B cell (primary cell): Measurements from ENCODE around the gene OR2A12. TPM values are rescaled to one million over a fixed set of nuclear protein-coding genes. Genes with fewer than 3 reads are reported as not detected.
"Not testable (repeated sequence)": the region's sequence is repeated elsewhere in the genome, so short reads cannot be mapped to it uniquely, and the experiment has no call there.

ENCODE experiments used
- ATAC-seq: fragments of 200-7000 bp; cut with Tn5 transposase; one replicate; pipeline ENCODE4 v1.10.0; 2021; ENCODE audit warnings: low read depth, mild to moderate bottlenecking, moderate number of reproducible peaks, moderate library complexity
- CTCF ChIA-PET: fragments of 350-600 bp; sonication (Branson Sonifier 250); formaldehyde crosslinking; loops from one replicate; lab custom pipeline; 2021; ENCODE audit warnings: antibody characterized with exemption, inconsistent platforms; lab: Charles Lee
- POLR2A ChIA-PET: fragments of 350-600 bp; sonication (Branson Sonifier 250); formaldehyde crosslinking; loops from one replicate; lab custom pipeline; 2021; ENCODE audit warnings: antibody characterized with exemption; lab: Charles Lee
- DNase-seq: peaks from one replicate; pipeline ENCODE4 v3.0.0; 2013
- H2AFZ ChIP-seq: 2 replicates; pipeline ENCODE4 v1.6.1; 2012; ENCODE audit warnings: mild to moderate bottlenecking, low read depth, low read length; ENCODE audit not compliant: insufficient read depth, poor library complexity, severe bottlenecking
- H3K27ac ChIP-seq, 2 donors: 1 replicate in 1 of 2; 2 replicates in 1 of 2; pipeline ENCODE4 v1.5.1; 2012 to 2013; ENCODE audit warnings: low read length in 2 of 2, mild to moderate bottlenecking in 2 of 2, moderate library complexity in 1 of 2
- H3K27me3 ChIP-seq, 4 experiments: fragments of 200-600 bp in 1 of 4; sonication (generic) in 1 of 4; replicated peaks in 1 of 4; 1 replicate in 2 of 4; 2 replicates in 2 of 4; pipeline versions ENCODE4 v1.6.1 to v1.7.0; 2013 to 2016; ENCODE audit warnings: low read length in 3 of 4, mild to moderate bottlenecking in 2 of 4, mixed read lengths in 1 of 4, moderate library complexity in 1 of 4; ENCODE audit not compliant: insufficient read depth in 4 of 4, control insufficient read depth in 3 of 4; ENCODE audit errors: control extremely low read depth in 1 of 4
- H3K36me3 ChIP-seq, 2 experiments: replicated peaks in 1 of 2; 1 replicate in 1 of 2; 2 replicates in 1 of 2; pipeline versions ENCODE4 v1.6.1 to v1.7.1; 2013; ENCODE audit warnings: low read length in 1 of 2; ENCODE audit not compliant: insufficient read depth in 2 of 2, control insufficient read depth in 1 of 2; ENCODE audit errors: control extremely low read depth in 1 of 2, extremely low read depth in 1 of 2
- H3K4me1 ChIP-seq, 2 donors: fragments of 200-600 bp in 1 of 2; sonication (generic) in 1 of 2; 1 replicate in 1 of 2; 2 replicates in 1 of 2; pipeline versions ENCODE4 v1.5.1 to v1.6.1; 2013 to 2017; ENCODE audit warnings: low read length in 2 of 2; ENCODE audit not compliant: control insufficient read depth in 2 of 2, insufficient read depth in 2 of 2
- H3K4me2 ChIP-seq: replicated peaks from 2 replicates; pipeline ENCODE3; 2012; ENCODE audit warnings: mild to moderate bottlenecking, low read depth, low read length; ENCODE audit not compliant: poor library complexity, severe bottlenecking
- H3K4me3 ChIP-seq, 5 experiments: fragments of 200-600 bp in 1 of 5; sonication (generic) in 1 of 5; 1 replicate in 3 of 5; 2 replicates in 2 of 5; pipeline versions ENCODE4 v1.5.1 to v1.7.0; 2011 to 2016; ENCODE audit warnings: low read length in 4 of 5, mild to moderate bottlenecking in 4 of 5, low read depth in 2 of 5, control low read depth in 1 of 5, moderate library complexity in 1 of 5; ENCODE audit not compliant: insufficient read depth in 1 of 5; ENCODE audit errors: control extremely low read depth in 1 of 5, extremely low read depth in 1 of 5
- H3K79me2 ChIP-seq: fragments of 200-600 bp; sonication (generic); one replicate; pipeline ENCODE4 v1.6.0; 2016; ENCODE audit warnings: low read length; ENCODE audit not compliant: control insufficient read depth, insufficient read depth
- H3K9ac ChIP-seq: fragments of 200-600 bp; sonication (generic); 2 replicates; pipeline ENCODE4 v1.6.1; 2017; ENCODE audit warnings: mild to moderate bottlenecking, low read length, moderate library complexity
- H3K9me3 ChIP-seq, 3 donors: one replicate each; pipeline versions ENCODE4 v1.6.1 to v1.7.1; 2013; ENCODE audit warnings: low read length in 2 of 3; ENCODE audit not compliant: control insufficient read depth in 2 of 3, insufficient read depth in 1 of 3; ENCODE audit errors: control extremely low read depth in 1 of 3
- H4K20me1 ChIP-seq: 2 replicates; pipeline ENCODE4 v1.6.0; 2012; ENCODE audit warnings: mild to moderate bottlenecking, low read length; ENCODE audit not compliant: insufficient read depth, control insufficient read depth, poor library complexity, severe bottlenecking
- H3K27ac Mint-ChIP-seq: one replicate; pipeline ENCODE4 v1.8.0; 2021; ENCODE audit warnings: mixed read lengths
- H3K27me3 Mint-ChIP-seq: one replicate; pipeline ENCODE4 v1.8.0; 2021; ENCODE audit warnings: mixed read lengths
- H3K4me1 Mint-ChIP-seq: one replicate; pipeline ENCODE4 v1.8.0; 2021; ENCODE audit warnings: mixed read lengths
- H3K4me3 Mint-ChIP-seq: one replicate; pipeline ENCODE4 v1.8.0; 2021; ENCODE audit warnings: mixed read lengths
- H3K9me3 Mint-ChIP-seq: one replicate; pipeline ENCODE4 v1.8.0; 2022; ENCODE audit warnings: mixed read lengths; ENCODE audit not compliant: insufficient read depth
- EZH2 ChIP-seq: IDR thresholded peaks from 2 replicates; pipeline ENCODE4 v1.6.1; 2012; ENCODE audit warnings: borderline replicate concordance, low read depth, mild to moderate bottlenecking, moderate library complexity, low read length; ENCODE audit not compliant: insufficient read depth, poor library complexity, severe bottlenecking
- WGBS: methylation state at CpG from one replicate; pipeline ENCODE4 v1.1.5; 2013; ENCODE audit warnings: missing lambda C conversion rate; ENCODE audit not compliant: insufficient coverage; 5-methylcytosine and 5-hydroxymethylcytosine counted together
- intact Hi-C: fragments of 100-400 bp; cut with micrococcal nuclease; formaldehyde crosslinking; loops from one replicate; pipeline ENCODE4 v1.10.0; 2022
- polyA plus RNA-seq: library from polyadenylated mRNA; depleted of rRNA; stranded (reverse); fragments of >200 nt; gene quantifications from 2 replicates; pipeline ENCODE4 v1.2.3, GENCODE V29; 2012
- total RNA-seq, 2 donors: library from RNA; stranded (reverse); fragments of 120-200 nt in 1 of 2; gene quantifications; 1 replicate in 1 of 2; 2 replicates in 1 of 2; pipeline versions ENCODE4 v1.2.3 to v1.2.4, GENCODE V29; 2013 to 2022
- TF ChIP-seq, protein P1 (sequence below): fragments of 200-600 bp; IDR thresholded peaks from one replicate; pipeline ENCODE4 v1.8.0; 2022; ENCODE audit warnings: antibody characterized with exemption, mild to moderate bottlenecking

OR2A12 gene
- total and polyA plus RNA-seq, 2 donors (not counting 1 experiment from before 2014, with no cell fraction given), result not detected

DNA sequence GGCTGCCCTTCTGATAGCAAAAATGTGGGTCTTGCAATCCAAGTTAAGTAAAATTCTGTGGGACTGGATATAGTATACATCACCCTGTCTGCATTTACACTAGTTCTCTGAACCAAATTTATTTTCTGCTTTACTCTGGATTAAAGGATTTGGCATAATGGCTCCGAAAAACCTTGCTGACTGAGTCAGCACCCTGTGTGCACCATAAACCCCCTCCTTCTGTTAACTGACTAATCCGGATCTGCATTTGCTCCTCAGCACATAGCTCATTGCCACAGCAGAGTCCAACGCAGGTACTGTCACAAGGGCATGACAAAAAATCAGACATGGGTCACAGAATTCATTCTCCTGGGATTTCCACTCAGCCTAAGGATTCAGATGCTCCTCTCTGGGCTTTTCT is 36.0 kb upstream of the OR2A12 start:
- no peaks in the 10 kb centered on the region for H3K4me1 ChIP-seq
- H2AFZ ChIP-seq, result no peak overlapping the region
- H4K20me1 ChIP-seq, result no peaks in the 10 kb centered on the region
- peaks cover 0 to 4% (median 0%) of the 10 kb centered on the region in 4 experiments for H3K27me3 ChIP-seq
- no peaks in the 10 kb centered on the region for H3K9me3 ChIP-seq
- no peaks in the 10 kb centered on the region for H3K9me3 Mint-ChIP-seq
- ATAC-seq (no peak), DNase-seq (no peak)
- H3K4me2 ChIP-seq, result no peak overlapping the region
- ChIA-PET CTCF (no interaction called here), POLR2A (no interaction called here)
- H3K4me1 Mint-ChIP-seq, result no peaks in the 10 kb centered on the region
- peaks cover 6% of the 10 kb centered on the region for H3K27me3 Mint-ChIP-seq
- no peak overlapping the region for H3K4me3 ChIP-seq
- H3K27ac Mint-ChIP-seq, result no peak overlapping the region
- H3K4me3 Mint-ChIP-seq, result no peak overlapping the region
- intact Hi-C loops, result no loop called here
- no peaks in the 10 kb centered on the region for H3K36me3 ChIP-seq
- H3K27ac ChIP-seq, result no peak overlapping the region
- TF ChIP-seq, protein P1, sequence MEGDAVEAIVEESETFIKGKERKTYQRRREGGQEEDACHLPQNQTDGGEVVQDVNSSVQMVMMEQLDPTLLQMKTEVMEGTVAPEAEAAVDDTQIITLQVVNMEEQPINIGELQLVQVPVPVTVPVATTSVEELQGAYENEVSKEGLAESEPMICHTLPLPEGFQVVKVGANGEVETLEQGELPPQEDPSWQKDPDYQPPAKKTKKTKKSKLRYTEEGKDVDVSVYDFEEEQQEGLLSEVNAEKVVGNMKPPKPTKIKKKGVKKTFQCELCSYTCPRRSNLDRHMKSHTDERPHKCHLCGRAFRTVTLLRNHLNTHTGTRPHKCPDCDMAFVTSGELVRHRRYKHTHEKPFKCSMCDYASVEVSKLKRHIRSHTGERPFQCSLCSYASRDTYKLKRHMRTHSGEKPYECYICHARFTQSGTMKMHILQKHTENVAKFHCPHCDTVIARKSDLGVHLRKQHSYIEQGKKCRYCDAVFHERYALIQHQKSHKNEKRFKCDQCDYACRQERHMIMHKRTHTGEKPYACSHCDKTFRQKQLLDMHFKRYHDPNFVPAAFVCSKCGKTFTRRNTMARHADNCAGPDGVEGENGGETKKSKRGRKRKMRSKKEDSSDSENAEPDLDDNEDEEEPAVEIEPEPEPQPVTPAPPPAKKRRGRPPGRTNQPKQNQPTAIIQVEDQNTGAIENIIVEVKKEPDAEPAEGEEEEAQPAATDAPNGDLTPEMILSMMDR, result no peak
- no peak for TF ChIP-seq EZH2
- 93% methylated on average over 3 of the region's 3 CpGs for WGBS
- no peaks in the 10 kb centered on the region for H3K79me2 ChIP-seq
- H3K9ac ChIP-seq, result no peak overlapping the region

DNA sequence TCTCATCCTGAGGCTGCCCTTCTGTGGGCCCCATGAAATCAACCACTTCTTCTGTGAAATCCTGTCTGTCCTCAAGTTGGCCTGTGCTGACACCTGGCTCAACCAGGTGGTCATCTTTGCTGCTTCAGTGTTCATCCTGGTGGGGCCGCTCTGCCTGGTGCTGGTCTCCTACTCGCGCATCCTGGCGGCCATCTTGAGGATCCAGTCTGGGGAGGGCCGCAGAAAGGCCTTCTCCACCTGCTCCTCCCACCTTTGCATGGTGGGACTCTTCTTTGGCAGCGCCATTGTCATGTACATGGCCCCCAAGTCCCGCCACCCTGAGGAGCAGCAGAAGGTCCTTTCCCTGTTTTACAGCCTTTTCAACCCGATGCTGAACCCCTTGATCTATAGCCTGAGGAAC is 35.2 kb upstream of the OR2A12 start:
- CTCF ChIA-PET, H2AFZ ChIP-seq, H3K9ac ChIP-seq, H3K79me2 ChIP-seq, H3K4me3 Mint-ChIP-seq, H3K36me3 ChIP-seq, H3K9me3 Mint-ChIP-seq, H3K4me3 ChIP-seq, H3K4me2 ChIP-seq, H4K20me1 ChIP-seq, POLR2A ChIA-PET, ATAC-seq, H3K4me1 Mint-ChIP-seq, H3K9me3 ChIP-seq, DNase-seq, H3K27ac ChIP-seq, H3K27me3 ChIP-seq, H3K4me1 ChIP-seq, intact Hi-C loops, H3K27me3 Mint-ChIP-seq, H3K27ac Mint-ChIP-seq: not testable (repeated sequence)
- 92% methylated on average over 5 of the region's 8 CpGs for WGBS
